Putamen (tissue), 1 donor: ENCODE data around the gene UBAC2.
"Not testable (repeated sequence)": the region's sequence is repeated elsewhere in the genome, so short reads cannot be mapped to it uniquely, and the experiment has no call there.

ENCODE experiments used
- DNase-seq: peaks from one replicate; pipeline ENCODE4 v3.0.0-alpha.2; 2016; ENCODE audit warnings: low spot score

UBAC2 gene

DNA sequence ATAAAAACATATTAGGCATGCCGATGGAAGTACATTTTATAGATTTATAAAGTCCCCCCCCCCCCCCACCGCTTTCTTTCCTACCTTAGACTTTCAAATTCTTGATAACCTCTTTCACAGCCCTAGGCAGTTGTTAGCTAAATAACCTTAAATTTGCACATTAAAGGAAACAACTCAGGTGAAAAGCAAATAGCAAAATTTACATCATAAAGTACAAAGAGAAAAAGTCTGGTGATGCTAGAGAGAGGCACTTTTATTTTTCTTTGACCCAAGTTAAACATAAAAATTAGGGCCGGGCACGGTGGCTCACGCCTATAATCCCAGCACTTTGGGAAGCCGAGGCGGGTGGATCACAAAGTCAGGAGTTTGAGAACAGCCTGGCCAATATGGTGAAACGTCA is 15.0 kb upstream of the UBAC2 start:
- no peak for DNase-seq

- DNase-seq, result no peak
Observed at GRCh38 chr13:99190147-99190985, 10.3 kb upstream of the UBAC2 start.

GRCh38 chr13:99191336-99191899 is 9.2 kb upstream of the UBAC2 start:
- DNase-seq, result no peak

DNA sequence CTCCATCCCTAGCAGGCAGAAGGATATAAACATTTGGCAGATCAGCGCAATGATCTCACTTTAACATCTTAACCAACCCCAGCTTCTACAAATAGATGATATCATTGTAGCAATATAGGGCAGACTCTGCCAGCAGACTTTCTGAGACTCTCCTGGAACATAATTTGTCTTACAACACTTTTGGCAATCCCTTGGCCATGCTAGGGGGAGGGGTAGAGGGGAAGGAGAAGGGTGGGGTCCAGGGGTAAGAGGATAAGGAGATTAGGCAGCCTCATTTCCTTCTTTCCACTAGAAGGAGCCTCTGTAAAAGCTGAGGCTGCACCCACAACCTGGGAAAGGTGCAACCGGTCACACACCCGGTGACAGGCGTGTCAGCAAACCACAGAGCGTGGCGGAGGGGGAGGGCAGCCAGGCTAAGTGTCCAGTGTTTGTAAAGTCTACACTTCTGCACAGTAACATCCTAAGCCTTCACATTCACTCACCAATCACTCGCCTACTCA is 8.7 kb upstream of the UBAC2 start:
- DNase-seq, result no peak

- DNase-seq, result no peak
Observed at GRCh38 chr13:99192480-99192879, 8.2 kb upstream of the UBAC2 start.

- no peak for DNase-seq
Observed at GRCh38 chr13:99193152-99193551, 7.5 kb upstream of the UBAC2 start.

GRCh38 chr13:99196466-99197116 is 4.1 kb upstream of the UBAC2 start:
- no peak for DNase-seq

DNA sequence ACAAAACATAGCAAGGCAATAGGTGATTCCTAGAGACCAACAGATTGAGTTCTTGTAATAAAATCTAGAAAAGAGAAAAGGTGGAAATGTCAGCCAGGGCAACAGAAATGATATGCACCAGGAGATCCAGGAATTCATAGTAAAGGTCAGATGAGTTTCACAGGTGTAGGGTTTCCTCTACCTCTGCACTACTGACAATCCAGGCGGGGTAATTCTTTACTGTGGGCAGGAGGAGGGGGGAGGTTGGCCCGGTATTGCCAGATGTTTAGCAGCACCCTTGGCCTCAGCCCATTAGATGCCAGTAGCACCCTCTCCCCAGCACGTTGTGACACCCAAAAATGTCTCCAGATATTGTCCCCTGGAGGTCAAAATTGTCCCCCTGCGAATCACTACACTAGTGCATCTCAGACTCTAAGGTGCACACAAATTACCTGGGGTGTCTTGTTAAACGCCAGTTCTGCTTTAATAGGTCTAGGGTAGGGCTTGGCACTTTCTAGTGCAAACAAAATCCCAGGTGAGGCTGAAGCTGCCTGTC is 3.5 kb upstream of the UBAC2 start:
- no peak for DNase-seq

DNA sequence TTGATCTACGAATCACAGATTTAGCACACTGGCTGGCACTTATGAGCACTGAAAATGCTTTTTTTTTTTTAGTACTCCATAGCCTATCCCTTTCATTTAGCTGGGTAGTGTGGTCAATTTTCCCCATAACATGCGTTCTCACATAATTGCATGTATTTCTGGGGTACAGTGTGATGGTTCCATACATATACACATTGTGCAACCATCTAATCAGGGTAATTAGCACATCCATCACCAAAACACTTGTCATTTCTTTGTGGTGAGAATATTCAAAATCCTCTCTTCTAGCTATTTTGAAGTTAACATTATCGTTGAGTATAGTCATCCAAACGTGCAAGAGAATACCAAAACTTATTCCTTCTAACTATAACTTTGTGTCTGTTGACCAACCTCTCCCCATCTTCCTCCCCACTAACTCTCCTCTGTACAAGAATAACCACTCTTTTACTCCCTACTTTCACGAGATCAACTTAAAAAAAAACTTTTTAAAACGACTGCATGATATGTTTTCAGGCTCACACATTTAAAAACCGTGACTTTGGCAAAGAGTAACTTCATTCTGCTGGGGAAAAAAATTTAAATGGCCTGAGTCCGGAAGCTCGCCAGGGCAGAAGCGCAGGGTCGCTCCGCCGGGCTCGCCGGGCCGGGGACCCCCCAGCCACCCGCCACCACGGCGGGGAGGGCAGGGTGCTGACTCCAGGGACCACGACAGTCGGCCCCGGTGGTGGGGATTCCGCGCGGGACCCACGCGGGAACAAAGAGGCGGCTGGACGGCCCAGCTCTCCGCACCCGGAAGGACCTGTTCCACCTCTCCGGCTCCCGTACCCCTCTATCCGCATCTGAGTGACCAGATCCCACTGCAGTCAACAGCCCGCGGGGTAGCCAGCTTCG is 868 bp upstream of the UBAC2 start:
- DNase-seq, result no peak

DNA sequence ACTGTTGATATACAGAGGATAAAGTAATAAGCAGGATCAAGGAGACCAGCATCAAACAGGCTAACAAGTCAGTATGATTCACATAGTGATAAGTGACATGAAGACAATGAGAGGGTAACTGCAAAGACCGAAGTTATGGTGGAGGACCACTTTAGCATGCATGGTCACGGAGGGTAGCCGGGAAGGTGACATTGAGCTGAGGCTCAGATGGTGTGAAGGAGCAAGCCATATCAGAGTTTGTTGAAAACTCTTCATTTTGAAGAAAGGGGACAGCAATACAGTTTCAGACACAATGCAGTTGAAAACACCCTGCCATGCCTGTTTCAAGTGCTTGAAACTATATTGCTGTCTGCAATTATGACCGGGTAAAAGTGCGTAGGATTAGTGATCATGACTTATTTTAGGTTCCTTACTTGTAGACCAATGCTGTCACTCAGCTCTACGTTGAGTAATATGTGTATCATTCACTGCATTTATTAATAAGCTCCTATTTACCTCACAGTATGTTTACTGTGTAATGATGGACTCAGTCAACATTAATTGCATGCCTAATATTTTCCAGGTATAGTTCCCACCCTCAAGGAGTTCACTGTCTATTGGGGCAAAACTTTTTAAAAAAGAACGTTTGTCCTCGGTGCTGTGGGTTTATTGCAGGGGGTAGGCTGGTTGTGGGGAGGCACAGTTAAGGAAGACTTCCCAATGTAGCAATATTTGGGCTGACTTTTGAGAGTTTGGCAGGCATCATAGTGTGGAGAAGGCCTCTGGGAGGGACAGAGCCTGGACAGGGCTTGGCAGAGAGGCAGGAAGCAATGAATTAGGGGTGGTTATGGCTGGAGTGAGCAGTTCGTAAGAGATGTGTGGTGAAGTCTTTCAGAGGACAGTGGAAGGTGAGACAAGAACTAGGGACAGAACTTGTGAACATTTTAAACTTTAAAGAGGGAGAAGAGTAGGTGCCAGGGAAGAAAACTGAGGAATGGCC is 3.2 kb downstream of the UBAC2 start:
- no peak for DNase-seq

DNA sequence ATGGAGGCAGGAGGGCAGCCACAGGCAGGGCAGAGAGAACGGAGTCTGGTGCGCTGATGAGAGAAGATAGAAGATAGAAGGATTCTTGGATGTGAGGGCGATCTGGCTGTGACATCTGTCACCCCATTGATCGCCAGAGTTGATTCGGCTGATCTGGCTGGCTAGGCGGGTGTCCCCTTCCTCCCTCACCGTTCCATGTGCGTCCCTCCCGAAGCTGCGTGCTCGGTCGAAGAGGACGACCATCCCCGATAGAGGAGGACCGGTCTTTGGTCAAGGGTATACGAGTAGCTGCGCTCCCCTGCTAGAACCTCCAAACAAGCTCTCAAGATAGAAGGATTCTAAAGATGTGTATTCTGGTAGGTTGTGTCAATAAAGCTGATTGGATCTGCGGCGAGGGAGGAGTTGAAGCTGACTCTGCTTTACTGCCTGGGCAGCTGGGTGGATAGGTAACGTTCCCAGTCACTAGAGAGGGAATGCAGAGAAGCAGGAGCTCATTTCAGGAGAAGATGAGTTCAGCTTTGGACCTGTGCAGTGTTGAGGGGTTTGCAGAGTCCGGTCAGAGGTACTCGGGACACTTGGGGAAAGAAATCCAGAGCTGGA is 5.1 kb downstream of the UBAC2 start:
- no peak for DNase-seq

GRCh38 chr13:99206226-99206625 is 5.6 kb downstream of the UBAC2 start:
- DNase-seq, result no peak

- DNase-seq, result no peak
Observed at GRCh38 chr13:99206873-99207272, 6.2 kb downstream of the UBAC2 start.

GRCh38 chr13:99207511-99207910 is 6.9 kb downstream of the UBAC2 start:
- DNase-seq, result no peak

GRCh38 chr13:99208185-99208584 is 7.5 kb downstream of the UBAC2 start:
- DNase-seq, result no peak

DNA sequence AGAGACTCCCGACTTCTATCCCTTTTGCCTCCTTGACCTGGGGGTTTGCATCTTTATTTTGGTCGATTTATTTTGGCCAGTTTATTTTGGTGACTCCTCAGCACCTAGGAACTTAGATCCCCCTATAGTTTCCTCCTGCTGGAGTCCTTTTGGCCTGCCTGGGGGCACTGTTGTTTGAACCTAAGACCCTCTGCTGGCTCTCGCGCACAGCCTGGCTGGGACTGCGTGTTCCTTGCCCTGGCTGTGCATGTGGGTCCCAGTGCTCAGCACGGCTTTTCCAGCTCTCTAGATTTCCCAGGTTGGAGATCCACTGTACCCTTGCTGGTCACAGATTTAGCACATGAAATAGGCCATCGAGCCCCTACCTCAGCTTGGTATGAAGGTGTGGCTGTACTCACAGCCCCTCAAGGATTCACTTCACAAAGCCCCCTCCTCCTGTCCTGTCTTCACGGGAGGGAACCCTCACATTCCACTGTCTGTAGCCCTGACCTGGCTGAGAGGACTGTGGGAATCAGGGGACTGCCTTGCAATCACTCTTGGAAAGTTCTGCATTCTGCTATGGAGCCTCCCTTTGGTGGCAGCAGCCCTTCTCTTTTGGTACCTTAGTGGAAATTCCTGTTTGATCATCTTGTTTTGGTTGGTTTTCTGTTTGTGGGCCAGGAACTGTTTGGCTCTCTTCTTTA is 8.3 kb downstream of the UBAC2 start:
- DNase-seq, result no peak

DNA sequence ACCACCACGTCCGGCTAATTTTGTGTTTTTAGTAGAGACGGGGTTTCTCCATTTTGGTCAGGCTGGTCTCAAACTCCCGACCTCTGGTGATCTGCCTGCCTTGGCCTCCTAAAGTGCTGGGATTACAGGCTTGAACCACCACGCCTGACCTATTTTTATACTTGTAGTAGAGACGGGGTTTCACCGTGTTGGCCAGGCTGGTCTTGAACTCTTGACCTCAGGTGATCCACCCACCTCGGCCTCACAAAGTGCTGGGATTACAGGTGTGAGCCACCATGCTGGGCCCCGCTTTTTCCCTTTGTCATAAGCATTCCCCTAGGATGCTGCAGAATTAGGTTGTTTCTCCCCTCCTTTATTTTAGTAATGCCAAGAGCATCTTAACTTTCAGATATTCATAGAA is 10.0 kb downstream of the UBAC2 start:
- not testable (repeated sequence) for DNase-seq

GRCh38 chr13:99211421-99212035 is 10.9 kb downstream of the UBAC2 start:
- no peak for DNase-seq

DNA sequence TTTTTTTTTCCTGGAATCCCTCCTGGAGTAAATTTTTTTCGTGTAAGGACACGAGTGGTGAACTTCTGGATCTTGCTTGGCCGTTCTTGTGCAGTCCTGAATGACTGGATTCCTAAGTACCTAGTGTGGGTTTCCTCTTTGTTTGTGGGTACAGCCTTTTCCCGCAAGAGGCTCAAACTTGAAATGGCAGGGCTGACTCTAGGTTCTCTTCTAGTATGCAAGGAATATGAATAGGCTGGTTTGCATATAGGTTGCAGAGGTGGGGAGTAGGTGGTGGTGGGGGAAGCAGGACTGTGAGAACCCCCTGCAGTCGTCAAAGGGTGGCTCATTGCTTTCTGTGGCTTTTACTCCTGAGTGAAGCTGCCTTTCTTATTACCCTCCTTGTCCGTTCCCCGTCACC is 13.6 kb downstream of the UBAC2 start:
- no peak for DNase-seq
